Stimulated activated CD4-positive, alpha-beta T cell treated with anti-CD3 and anti-CD28 coated beads, TNF-alpha, amount 100 ng/mL, for 24 hours (primary cell): ENCODE measurements around the gene NRF1.
"Not testable (repeated sequence)": the region's sequence is repeated elsewhere in the genome, so short reads cannot be mapped to it uniquely, and the experiment has no call there.

Source experiments
- DNase-seq, 3 experiments: peaks; one replicate each; pipeline ENCODE4 v3.0.0-alpha.2; 2020; ENCODE audit warnings: low read depth in 3 of 3

The NRF1 gene

DNA sequence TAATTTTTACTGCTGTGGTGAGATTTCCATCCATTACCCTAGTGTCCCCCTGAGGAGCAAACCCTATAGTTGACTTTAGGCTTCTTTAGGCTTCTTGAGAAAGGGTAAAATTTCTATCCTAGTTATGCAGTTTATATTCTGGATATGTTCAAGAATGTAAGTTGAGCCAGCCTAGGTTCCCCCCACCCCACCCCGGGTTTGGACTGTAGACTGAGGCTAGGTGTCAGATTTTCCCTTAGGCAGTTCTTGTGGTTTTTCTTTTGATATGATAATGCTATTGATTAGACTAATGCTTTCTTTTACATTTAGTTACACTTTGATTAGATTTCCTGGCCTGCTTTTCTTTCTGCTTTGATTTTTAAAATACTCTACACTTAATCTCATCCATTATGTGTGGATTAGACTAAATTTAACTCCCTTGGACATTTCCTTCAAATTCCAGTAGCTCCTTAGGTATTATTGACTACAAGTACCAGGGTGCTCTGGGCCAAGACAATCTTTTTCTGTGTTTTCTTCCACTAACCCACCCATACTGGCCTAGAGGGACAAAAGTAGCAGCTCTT lies 37.7 kb downstream of the NRF1 start:
- DNase-seq: no peak

DNA sequence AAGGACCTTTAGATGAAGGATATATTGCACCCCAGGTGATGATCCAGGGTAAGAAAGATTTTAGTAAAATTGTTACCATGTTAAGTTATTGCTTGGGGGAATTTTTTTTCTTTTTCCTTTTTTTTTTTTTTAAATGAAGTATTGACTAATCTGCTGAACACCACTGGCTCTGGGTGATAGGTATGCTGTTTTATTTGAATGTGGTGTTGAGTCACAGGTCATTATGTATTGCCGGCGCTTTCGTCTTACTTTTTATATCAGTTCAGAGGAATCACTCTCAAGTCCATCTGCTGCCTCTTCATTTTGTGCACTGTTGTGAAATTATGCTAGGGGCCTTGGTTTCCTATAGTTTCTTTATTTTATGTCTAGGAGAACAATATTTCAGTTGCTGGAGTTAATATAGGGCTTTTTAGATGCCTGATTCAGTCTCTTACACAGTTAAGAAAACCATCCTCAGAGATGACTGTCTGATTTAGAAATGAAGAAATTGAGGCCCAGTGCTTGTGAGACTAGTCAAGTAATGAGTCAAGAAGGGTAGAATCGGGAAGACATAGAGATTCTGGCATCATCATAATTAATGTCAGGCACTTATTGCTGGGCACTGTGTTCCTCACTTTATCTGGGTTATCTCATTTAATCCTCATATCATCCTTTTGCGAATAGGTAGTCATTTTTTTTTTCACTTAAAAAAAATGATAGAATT lies 38.7 kb downstream of the NRF1 start:
- no peak for DNase-seq

DNA sequence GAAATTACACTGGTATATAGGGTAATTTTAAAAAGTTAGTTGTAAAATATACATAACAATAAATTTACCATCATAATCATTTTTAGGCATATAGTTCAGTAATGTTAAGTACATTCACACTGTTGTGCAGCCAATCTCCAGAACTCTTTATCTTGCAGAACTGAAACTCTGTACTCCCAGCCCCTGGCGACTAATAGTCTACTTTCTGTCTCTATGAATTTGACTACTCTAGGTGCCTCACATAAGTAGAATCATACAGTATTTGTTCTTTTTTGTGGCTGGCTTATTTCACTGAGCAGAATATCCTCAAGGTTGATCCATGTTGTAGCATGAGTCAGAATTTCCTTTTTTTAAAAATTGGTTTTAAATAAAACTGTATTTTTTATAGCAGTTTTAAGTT lies 41.4 kb downstream of the NRF1 start:
- no peak for DNase-seq

DNA sequence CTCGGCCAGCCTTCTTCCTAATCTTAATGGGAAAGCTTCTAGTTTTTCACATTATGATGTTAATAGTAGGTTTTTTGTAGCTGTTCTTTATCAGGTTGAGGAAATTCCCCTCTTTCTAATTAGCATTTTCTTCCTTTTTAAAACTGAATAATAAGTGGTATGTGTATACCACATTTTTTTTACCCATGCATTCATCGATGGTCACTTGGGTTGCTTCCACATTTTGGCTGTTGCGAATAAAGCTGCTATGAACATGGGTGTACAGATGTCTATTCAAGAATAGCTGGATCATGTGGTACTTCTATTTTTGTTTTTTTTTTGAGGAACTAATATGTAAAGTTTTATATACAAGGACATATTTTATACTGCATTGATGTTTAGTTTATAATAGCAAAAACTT lies 44.3 kb downstream of the NRF1 start:
- no peak for DNase-seq

DNA sequence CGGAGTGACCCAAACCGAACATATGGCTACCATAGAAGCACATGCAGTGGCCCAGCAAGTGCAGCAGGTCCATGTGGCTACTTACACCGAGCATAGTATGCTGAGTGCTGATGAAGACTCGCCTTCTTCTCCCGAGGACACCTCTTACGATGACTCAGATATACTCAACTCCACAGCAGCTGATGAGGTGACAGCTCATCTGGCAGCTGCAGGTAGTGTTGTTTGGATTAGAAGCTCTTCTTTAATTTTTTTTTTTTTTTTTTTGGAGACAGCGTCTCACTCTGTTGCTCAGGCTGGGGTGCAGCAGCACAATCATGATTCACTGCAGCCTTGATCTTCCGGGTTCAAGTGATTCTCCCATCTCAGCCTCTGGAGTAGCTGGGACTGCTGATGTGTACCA lies 45.8 kb downstream of the NRF1 start:
- DNase-seq: no peak

DNA sequence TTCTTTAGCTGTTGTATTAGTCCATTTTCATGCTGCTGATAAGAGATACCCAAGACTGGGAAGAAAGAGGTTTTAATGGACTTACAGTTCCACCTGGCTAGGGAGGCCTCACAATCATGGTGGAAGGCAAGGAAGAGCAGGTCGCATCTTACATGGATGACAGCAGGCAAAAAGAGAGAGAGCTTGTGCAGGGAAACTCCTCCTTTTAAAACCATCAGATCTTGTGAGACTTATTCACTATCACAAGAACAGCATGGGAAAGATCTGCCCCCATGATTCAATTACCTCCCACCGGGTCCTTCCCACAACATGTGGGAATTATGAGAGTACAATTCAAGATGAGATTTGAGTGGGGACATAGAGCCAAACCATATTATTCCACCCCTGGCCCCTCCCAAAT lies 48.4 kb downstream of the NRF1 start:
- DNase-seq: not testable (repeated sequence)

DNA sequence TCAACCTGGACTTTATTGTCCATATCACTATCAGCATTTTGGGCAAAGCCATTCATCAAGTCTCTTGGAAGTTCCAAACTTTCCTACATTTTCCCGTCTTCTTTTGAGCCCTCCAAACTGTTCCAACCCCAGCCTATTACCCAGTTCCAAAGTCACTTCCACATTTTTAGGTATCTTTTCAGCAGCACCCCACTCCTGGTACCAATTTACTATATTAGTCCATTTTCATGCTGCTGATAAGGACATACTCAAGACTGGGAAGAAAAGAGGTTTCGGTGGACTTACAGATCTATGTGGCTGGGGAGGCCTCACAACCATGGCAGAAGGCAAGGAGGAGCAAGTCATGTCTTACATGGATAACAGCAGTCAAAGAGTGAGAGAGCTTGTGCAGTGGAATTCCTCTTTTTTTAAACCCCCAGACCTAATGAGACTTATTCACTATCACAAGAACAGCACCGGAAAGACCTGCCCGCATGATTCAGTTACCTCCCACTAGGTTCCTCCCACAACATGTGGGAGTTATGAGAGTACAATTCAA lies 50.2 kb downstream of the NRF1 start:
- DNase-seq: no peak

DNA sequence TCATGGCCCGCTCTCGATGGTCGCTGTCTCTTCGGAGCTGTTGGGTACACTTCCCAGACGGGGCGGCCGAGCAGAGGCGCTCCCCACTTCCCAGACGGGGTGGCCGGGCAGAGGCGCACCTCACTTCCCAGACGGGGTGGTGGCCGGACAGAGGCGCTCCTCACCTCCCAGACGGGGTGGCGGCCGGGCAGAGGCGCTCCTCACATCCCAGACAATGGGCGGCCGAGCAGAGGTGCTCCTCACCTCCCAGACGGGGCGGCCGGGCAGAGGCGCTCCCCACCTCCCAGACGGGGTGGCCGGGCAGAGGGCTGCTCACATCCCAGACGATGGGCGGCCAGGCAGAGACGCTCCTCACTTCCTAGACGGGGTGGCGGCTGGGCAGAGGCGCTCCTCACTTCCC lies 51.7 kb downstream of the NRF1 start:
- not testable (repeated sequence) for DNase-seq

DNA sequence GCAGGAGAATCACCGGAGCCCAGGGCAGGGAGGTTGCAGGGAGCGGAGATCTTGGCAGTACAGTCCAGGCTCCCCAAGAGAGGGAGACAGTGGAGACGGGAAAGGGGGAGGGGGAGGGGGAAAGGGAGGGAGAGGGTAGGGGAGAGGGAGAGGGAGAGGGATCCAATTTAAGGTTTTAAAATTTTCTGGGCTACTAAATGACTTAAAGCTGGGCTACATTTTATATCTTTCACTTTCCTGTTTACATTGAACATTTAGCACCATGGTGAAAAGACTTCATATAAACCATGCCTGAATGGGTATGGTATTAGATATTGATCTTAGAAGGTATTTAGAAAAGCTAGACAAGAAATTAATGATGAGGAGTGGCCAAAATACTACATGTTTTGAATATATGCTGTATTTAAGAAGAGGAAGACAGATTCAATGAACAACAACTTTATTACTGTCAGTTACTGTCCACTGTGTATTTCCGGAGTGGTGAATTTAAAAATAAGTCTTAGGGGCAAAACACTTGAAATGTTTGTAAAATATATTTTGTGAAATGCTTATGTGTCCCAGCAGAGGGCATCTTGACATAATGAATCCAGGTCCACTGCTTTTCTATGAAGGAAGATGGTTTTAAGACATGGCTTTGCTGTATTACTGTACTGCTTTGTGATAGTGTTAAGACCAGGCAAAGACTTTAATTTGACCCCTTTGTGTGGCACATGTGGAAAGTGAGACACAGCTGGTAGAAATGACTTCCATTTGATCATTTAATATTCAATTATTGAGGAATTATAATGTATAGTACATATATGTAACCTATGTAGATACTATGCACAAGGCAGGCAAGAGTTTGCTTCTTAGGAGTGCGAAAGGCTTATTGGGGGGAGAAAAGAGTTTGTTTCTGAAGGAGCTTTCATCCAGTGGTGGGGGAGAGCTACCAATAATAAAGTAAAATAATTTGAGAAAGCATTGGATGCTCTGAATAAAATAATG lies 52.8 kb downstream of the NRF1 start:
- DNase-seq: no peak

DNA sequence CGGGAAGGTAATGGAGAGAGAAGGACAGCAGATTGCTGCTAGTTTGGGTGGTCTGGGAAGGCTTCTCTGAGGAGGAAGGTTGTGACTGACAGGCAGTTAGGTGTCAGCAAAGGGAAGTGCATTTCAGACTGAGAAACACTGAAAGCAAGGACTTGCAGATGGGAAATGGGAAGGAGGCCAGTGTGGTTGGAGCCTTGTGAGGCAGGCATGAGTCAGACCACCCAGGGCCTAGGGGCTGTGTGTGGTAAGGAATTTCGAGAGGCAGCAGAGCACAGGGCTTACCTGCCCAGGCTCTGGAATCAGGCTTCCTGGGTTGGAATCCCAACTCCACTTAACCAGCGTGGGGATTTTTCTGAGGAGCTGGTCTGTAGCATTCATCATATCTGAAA lies 53.5 kb downstream of the NRF1 start:
- no peak for DNase-seq

DNA sequence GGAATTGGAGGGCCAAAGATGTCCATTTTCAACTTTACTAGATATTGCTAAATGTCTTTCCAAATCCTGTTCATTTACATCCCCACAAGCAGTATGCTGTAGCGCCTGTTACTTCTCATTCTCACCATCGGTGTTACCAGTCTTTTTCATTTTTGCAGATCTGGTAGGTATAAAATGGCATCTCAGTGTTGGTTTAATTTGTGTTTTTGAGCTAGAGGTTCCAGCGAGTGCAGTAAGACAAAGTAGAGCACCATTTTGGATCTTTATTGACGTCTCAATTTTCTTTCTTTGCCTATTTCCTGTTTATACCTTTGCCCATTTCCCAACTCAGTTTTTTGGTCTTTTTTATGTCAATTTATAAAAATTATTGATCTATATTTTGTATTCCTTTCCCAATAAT lies 55.6 kb downstream of the NRF1 start:
- no peak for DNase-seq

DNA sequence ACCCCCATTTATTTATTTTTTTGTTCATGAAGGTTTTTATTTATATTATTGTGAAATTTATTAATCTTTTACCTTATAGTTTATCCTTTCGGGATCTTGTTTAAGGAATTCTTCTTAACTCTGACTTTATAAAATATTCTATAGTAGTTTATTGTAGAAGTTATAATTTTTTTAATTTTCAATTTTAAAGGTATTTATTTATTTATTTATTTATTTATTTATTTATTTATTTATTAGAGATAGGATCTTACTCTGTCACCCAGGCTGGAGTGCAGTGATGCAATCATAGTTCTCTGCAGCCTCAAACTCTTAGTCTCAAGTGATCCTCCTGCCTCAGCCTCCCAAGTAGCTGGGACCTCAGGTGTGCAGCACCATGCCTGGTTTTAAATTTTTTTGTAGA lies 56.0 kb downstream of the NRF1 start:
- no peak for DNase-seq

DNA sequence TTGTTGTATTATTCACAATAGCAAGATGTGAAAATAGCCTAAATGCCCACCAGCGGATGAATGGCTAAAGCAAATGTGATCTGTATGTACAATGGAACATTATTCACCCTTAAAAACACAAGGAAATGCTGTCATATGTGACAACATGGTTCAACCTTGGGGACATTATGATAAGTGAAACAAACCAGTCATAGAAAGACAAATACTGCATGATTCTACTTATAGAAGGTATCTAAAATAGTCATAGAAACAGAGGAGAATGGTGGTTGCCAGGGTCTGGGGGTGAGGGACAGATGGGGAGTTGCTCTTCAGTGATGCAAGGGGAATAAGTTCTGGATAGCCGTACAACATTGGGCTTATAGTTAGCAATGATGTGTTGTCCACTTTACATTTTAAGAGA lies 58.4 kb downstream of the NRF1 start:
- DNase-seq: no peak

DNA sequence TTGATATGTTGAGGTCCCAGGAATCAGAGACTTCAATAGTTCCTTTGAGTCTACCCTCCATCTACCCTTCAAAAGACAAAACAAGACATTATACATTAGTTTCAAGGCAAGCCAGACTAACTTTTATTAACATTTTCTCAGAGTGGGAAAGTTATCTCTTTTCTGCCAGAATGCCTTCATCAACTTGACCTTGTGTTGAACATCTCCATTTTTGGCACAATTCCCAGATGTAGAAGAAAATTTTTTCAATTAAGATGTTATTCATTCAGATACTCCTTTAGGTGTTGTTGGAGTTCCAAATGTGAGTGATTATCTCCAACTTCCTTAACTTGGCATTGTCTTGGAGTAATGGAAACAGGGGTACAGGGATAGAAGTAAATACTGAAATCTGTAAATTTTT lies 59.1 kb downstream of the NRF1 start:
- no peak for DNase-seq

DNA sequence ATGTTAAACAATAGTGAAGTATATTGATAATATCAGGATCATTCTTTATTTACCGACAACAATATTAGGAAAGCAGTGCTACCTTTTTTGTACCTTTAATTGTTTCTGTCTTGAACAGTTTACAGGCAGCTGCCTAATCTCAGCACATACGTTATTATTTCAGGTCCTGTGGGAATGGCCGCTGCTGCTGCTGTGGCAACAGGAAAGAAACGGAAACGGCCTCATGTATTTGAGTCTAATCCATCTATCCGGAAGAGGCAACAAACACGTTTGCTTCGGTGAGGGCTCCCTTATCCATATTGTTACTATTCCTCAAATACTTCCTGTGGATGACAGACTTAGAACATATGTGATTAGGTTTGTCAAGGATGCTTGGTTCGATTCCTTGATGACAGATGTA lies 59.7 kb downstream of the NRF1 start:
- no peak for DNase-seq

DNA sequence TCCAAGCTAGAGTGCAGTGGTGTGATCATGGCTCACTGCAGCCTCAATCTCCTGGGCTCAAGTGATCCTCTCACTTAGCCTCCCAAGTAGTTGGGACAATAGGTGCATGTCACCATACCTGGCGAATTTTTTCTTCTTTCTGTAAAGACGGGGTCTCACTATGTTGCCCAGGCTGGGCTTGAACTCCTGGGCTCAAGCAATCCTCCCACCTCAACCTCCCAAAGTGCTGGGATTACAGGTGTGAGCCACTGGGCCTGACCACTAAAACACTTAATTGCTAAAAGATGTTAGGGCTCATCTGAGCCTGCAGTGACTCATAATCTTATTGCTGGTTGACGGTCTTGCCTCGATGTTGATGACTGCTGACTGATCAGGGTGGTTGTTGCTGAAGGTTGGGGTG lies 63.0 kb downstream of the NRF1 start:
- not testable (repeated sequence) for DNase-seq

DNA sequence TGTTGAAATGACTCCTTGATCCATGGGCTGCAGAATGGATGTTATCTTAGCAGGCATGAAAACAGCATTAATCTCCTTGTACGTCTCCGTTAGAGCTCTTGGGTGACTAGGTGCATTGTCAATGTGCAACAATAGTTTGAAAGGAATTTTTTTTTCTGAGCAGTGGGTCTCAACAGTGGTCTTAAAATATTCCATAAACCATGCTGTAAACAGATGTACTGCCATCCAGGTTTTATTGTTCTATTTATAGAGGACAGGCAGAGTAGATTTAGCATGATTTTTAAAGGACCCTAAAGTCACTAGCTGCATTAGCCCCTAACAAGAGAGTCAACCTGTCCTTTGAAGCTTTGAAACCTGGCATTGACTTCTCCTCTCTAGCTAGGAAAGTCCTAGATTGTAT lies 64.0 kb downstream of the NRF1 start:
- DNase-seq: no peak

DNA sequence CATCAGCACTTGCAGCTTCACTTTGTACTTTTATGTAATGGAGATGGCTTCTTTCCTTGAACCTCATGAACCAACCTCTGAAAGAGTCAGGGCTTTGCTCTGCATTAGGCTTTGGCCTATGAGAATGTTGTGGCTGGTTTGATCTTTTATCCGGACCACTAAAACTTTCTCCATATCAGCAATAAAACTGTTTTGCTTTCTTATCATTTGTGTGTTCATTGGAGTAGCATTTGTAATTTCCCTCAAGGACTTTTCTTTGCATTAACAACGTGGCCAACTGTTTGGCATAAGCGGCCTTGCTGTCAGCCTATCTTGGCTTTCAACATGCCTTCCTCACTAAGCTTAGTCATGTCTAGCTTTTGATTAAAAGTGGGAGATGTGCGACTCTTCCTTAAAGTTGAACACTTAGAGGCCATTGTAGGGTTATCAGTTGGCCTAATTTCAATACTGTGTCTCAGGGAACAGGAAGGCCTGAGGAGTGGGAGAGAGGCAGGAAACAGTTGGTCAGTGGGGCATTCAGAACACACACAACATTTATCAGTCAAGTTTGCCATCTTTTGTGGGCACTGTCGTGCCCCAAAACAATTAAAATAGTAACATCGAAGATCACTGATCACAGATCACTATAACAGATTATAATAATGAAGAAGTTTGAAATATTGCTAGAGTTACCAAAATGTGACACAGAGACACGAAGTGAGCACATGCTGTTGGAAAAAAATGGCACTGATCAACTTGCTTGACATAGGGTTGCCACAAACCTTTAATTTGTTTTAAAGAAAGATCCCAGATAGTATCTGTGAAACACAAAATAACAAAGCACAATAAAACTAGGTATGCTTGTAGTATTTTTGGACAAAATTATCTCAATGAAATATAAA lies 64.7 kb downstream of the NRF1 start:
- DNase-seq: no peak

DNA sequence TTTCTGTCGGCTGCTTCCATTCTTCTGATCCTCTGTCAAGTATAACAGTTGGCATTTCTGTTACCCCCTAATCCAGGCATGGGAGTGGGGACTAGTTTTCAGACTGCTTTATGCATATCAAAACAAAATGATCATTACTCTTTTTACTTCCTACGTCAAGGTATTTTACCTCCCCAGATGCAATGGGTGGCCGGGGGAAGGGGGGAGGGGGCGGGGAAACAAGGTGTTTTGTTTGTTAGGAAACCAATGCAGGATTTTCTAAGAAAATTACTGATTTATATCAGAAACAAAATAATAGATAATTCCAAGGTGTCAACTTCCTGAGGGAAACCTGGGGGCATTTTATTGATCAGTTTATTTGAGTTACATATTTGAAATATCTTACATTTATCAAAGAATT lies 66.3 kb downstream of the NRF1 start:
- no peak for DNase-seq

DNA sequence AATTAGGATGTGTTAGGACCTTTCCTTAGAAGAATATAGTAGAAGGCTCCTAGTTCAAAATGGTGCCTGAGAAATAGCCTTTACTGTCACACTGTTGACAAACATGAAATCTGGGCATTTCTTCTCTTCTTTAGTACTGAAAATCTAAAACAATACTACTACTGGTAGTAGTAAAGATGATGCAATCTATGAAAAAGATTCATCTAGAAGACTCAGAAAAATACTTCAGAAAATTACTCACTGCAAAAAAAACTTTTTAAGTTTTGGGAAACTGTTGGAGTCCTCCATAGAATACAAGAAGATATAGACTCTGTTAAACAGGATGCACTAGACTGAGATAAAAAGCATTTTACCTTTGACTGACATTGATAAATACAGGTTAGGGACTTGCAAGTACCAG lies 67.1 kb downstream of the NRF1 start:
- no peak for DNase-seq

DNA sequence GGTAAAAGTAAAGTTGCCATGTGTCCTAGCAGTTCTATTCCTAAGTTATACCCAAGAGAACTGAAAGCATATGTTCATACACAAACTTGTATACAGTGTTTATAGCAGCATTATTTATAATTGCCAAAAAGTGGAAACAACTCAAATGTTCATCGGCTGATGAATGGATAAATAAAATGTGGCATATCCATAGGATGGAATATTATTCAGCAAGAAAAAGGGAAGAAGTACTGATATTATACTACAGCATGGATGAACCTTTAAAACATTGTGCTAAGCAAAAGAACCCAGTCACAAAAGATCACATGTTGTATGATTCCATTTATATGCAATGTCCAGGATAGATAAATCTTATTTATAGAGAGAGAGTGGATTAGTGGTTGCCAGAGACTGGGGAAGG lies 68.9 kb downstream of the NRF1 start:
- DNase-seq: no peak

DNA sequence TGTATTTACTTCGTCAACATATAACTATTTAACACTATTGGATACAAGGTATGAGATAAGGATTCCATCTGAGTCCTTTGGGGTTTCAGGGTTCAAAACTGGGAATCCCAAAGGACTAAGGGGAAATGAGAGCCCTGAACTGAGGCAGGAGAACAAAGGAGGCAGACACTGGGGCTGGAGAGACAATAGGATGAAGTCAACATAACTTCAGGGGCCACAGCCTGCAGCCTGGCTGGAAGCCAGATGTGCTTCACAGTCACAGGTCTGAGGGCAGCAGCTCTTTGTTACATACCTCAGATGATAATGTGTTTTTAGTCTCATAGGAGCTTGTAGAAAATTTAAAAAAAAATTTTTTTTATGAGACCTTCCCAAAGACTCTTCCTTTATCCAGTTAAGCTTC lies 73.3 kb downstream of the NRF1 start:
- DNase-seq: no peak
